OCI-LY7 (cell line): ENCODE data around the gene TOR3A. TPM values are rescaled to one million over a fixed set of nuclear protein-coding genes. Genes with fewer than 3 reads are reported as not detected.

ENCODE experiments used
- BruUV-seq: library from RNA; stranded (reverse); fragments of 400-500 nt; replicated peaks from 2 replicates; lab custom pipeline; 2021; lab: Mats Ljungman, UMichigan
- CTCF ChIA-PET: fragments of 300-600 bp; sonication (Branson Sonifier 250); formaldehyde crosslinking; loops from one replicate; lab custom pipeline; 2022; ENCODE audit warnings: antibody characterized with exemption; ENCODE audit not compliant: unreplicated experiment; lab: Charles Lee
- POLR2A ChIA-PET: fragments of 300-600 bp; sonication (Branson Sonifier 250); formaldehyde crosslinking; loops from one replicate; lab custom pipeline; 2022; ENCODE audit warnings: antibody characterized with exemption; lab: Charles Lee
- DNase-seq: peaks from one replicate; pipeline ENCODE4 v3.0.0-alpha.2; 2015; ENCODE audit warnings: low spot score
- H2AFZ ChIP-seq: fragments of 200-600 bp; sonication (generic), shearing (Covaris generic); 2 replicates; pipeline ENCODE4 v1.6.1; 2014; ENCODE audit warnings: mild to moderate bottlenecking, antibody characterized with exemption, low read length, moderate library complexity
- H3K27ac ChIP-seq: fragments of 200-600 bp; sonication (generic); 2 replicates; pipeline ENCODE4 v1.5.1; 2014; ENCODE audit warnings: mixed run types, low read depth, mild to moderate bottlenecking, moderate library complexity, low read length, inconsistent platforms; ENCODE audit not compliant: poor library complexity, severe bottlenecking
- H3K36me3 ChIP-seq: fragments of 200-600 bp; sonication (generic); 2 replicates; pipeline ENCODE4 v1.6.1; 2014; ENCODE audit warnings: mild to moderate bottlenecking, antibody characterized with exemption, low read length, moderate library complexity, mixed read lengths; ENCODE audit not compliant: insufficient read depth
- H3K4me1 ChIP-seq: fragments of 200-600 bp; sonication (generic); 2 replicates; pipeline ENCODE4 v1.5.1; 2014; ENCODE audit warnings: mild to moderate bottlenecking, low read length; ENCODE audit not compliant: insufficient read depth, poor library complexity, severe bottlenecking
- H3K4me2 ChIP-seq: fragments of 200-600 bp; sonication (generic); 2 replicates; pipeline ENCODE4 v1.6.1; 2014; ENCODE audit warnings: mild to moderate bottlenecking, low read length
- H3K4me3 ChIP-seq: fragments of 200-600 bp; sonication (generic); 2 replicates; pipeline ENCODE4 v1.5.1; 2014; ENCODE audit warnings: mild to moderate bottlenecking, low read depth, low read length; ENCODE audit not compliant: poor library complexity, severe bottlenecking
- H3K79me2 ChIP-seq: fragments of 200-600 bp; sonication (generic); 2 replicates; pipeline ENCODE4 v1.6.1; 2016; ENCODE audit warnings: low read depth, mild to moderate bottlenecking, low read length, moderate library complexity, mixed read lengths; ENCODE audit not compliant: insufficient read depth
- H3K9me2 ChIP-seq: fragments of 200-600 bp; sonication (generic); 2 replicates; pipeline ENCODE4 v1.6.1; 2016; ENCODE audit warnings: mild to moderate bottlenecking, low read length, mixed read lengths; ENCODE audit not compliant: insufficient read depth
- H3K9me3 ChIP-seq: fragments of 200-600 bp; sonication (generic); 2 replicates; pipeline ENCODE4 v1.6.1; 2014; ENCODE audit warnings: mild to moderate bottlenecking, mixed run types, low read length, mixed read lengths
- H4K20me1 ChIP-seq: fragments of 200-600 bp; sonication (generic); 2 replicates; pipeline ENCODE4 v1.6.1; 2014; ENCODE audit warnings: mild to moderate bottlenecking, antibody characterized with exemption, low read length, moderate library complexity, mixed read lengths; ENCODE audit not compliant: insufficient read depth
- CTCF ChIP-seq: fragments of 200-600 bp; sonication (generic); conservative IDR thresholded peaks from 2 replicates; pipeline ENCODE4 v1.5.1; 2014; ENCODE audit warnings: mild to moderate bottlenecking, antibody characterized with exemption, low read length, moderate library complexity, mixed read lengths
- EZH2phosphoT487 ChIP-seq: fragments of 200-600 bp; sonication (generic); IDR thresholded peaks from 2 replicates; pipeline ENCODE4 v1.6.1; 2018; ENCODE audit warnings: low read depth, borderline replicate concordance, mild to moderate bottlenecking, mixed run types, antibody characterized with exemption, low read length, moderate library complexity, mixed read lengths
- intact Hi-C: fragments of 100-400 bp; cut with micrococcal nuclease; formaldehyde crosslinking; loops from one replicate; pipeline ENCODE4 v1.10.0; 2022; ENCODE audit not compliant: unreplicated experiment
- small RNA-seq: library from RNA; depleted of rRNA; stranded (forward); fragments of <200 nt; gene quantifications from one replicate; pipeline ENCODE3, GENCODE V24; 2014
- total RNA-seq, 2 experiments: library from RNA; depleted of rRNA in 1 of 2; stranded (reverse); fragments of >200 nt in 1 of 2; shearing (Covaris generic) in 1 of 2; gene quantifications; 2 replicates each; pipeline ENCODE4 v1.2.3, GENCODE V29; 2014 to 2022

Gene TOR3A
- total RNA-seq, 2 experiments from 2014 or later, result 49.0 to 66.7 TPM

GRCh38 chr1:179145521-179145920 is 63.7 kb downstream of the TOR3A start:
- TF ChIP-seq EZH2phosphoT487, result no peak
- no peak for TF ChIP-seq CTCF
- H3K9me3 ChIP-seq, result no peaks in the 10 kb centered on the region; the same call in 1 of the 2 replicates
- no peak overlapping the region for H2AFZ ChIP-seq
- no peaks in the 10 kb centered on the region for H3K79me2 ChIP-seq
- no peaks in the 10 kb centered on the region for H3K9me2 ChIP-seq
- H3K27ac ChIP-seq, result no peak overlapping the region
- BruUV-seq, result no TSS peak
- no peak overlapping the region for H3K4me3 ChIP-seq
- ChIA-PET CTCF (no interaction called here), POLR2A (no interaction called here)
- no peak overlapping the region for H3K4me2 ChIP-seq
- H3K4me1 ChIP-seq, result no peaks in the 10 kb centered on the region
- H3K36me3 ChIP-seq, result peaks cover 13% of the 10 kb centered on the region; the same call in 1 of the 2 replicates
- H4K20me1 ChIP-seq, result no peaks in the 10 kb centered on the region
- DNase-seq, result no peak
- intact Hi-C loops, result no loop called here

Small RNA genes lying within 50 kb of the gene (small RNA-seq; reads per million reads assigned to genes)
- gene AL512326.3, result not detected

Other genes starting within 250 kb of the TOR3A start
- gene ANGPTL1, start 211.0 kb upstream of the TOR3A start, total RNA-seq (2014; rRNA removed; shearing (Covaris generic)), result not detected in 2 replicates
- gene ANGPTL1, start 211.0 kb upstream of the TOR3A start, total RNA-seq (2022), result not detected in 2 replicates
- gene FAM20B, start 56.2 kb upstream of the TOR3A start, total RNA-seq (2014; rRNA removed; shearing (Covaris generic)), result 16.6 and 17.1 TPM in 2 replicates
- 36.5 and 37.7 TPM in 2 replicates for gene FAM20B, start 56.2 kb upstream of the TOR3A start, total RNA-seq (2022)
- gene ABL2, start 147.6 kb downstream of the TOR3A start, total RNA-seq (2014; rRNA removed; shearing (Covaris generic)), result 7.3 and 7.9 TPM in 2 replicates
- gene ABL2, start 147.6 kb downstream of the TOR3A start, total RNA-seq (2022), result 14.2 and 14.9 TPM in 2 replicates
- 8.7 and 11.1 TPM in 2 replicates for gene SOAT1, start 211.7 kb downstream of the TOR3A start, total RNA-seq (2014; rRNA removed; shearing (Covaris generic))
- 29.6 and 34.0 TPM in 2 replicates for gene SOAT1, start 211.7 kb downstream of the TOR3A start, total RNA-seq (2022)